H9 (cell line): ENCODE measurements around the gene GABBR2. TPM values are rescaled to one million over a fixed set of nuclear protein-coding genes. Genes with fewer than 3 reads are reported as not detected.

ENCODE experiments used
- DNase-seq: peaks from one replicate; pipeline ENCODE4 v3.0.0-alpha.2; 2017
- H2AFZ ChIP-seq: one replicate; pipeline ENCODE4 v1.6.1; 2013; ENCODE audit warnings: mild to moderate bottlenecking, low read length, control low read depth, moderate library complexity
- H2AK5ac ChIP-seq: 2 replicates; pipeline ENCODE4 v1.6.1; 2013; ENCODE audit warnings: low read length, control low read depth, mixed read lengths; ENCODE audit not compliant: insufficient read length
- H2BK120ac ChIP-seq: one replicate; pipeline ENCODE4 v1.6.1; 2013; ENCODE audit warnings: low read depth, mild to moderate bottlenecking, low read length, control low read depth, inconsistent platforms; ENCODE audit not compliant: poor library complexity, severe bottlenecking
- H2BK12ac ChIP-seq: 2 replicates; pipeline ENCODE4 v1.6.1; 2013; ENCODE audit warnings: low read length, control low read depth, mixed read lengths, low read depth; ENCODE audit not compliant: insufficient read length
- H2BK15ac ChIP-seq: 2 replicates; pipeline ENCODE4 v1.6.1; 2013; ENCODE audit warnings: low read depth, low read length, control low read depth
- H2BK20ac ChIP-seq: one replicate; pipeline ENCODE4 v1.6.1; 2013; ENCODE audit warnings: low read depth, mild to moderate bottlenecking, low read length, control low read depth, inconsistent platforms; ENCODE audit not compliant: poor library complexity, severe bottlenecking
- H2BK5ac ChIP-seq: 2 replicates; pipeline ENCODE4 v1.6.1; 2013; ENCODE audit warnings: low read length, control low read depth, mixed read lengths; ENCODE audit not compliant: insufficient read length
- H3K14ac ChIP-seq: 2 replicates; pipeline ENCODE4 v1.6.1; 2013; ENCODE audit warnings: low read length, control low read depth; ENCODE audit not compliant: insufficient read depth
- H3K18ac ChIP-seq: 2 replicates; pipeline ENCODE4 v1.6.1; 2013; ENCODE audit warnings: low read depth, mild to moderate bottlenecking, mixed read lengths, low read length, control low read depth; ENCODE audit not compliant: insufficient read length
- H3K23ac ChIP-seq: 2 replicates; pipeline ENCODE4 v1.6.1; 2013; ENCODE audit warnings: low read length, control low read depth, mixed read lengths, low read depth; ENCODE audit not compliant: insufficient read length
- H3K23me2 ChIP-seq: 2 replicates; pipeline ENCODE4 v1.6.1; 2013; ENCODE audit warnings: low read depth, mild to moderate bottlenecking, mixed read lengths, low read length, control low read depth; ENCODE audit not compliant: insufficient read length, poor library complexity, severe bottlenecking
- H3K27ac ChIP-seq: 2 replicates; pipeline ENCODE4 v1.5.1; 2013; ENCODE audit warnings: low read length, control low read depth, mixed read lengths, low read depth; ENCODE audit not compliant: insufficient read length
- H3K27me3 ChIP-seq: 2 replicates; pipeline ENCODE4 v1.6.1; 2013; ENCODE audit warnings: low read length, control low read depth, inconsistent platforms; ENCODE audit not compliant: insufficient read depth
- H3K4ac ChIP-seq: 2 replicates; pipeline ENCODE4 v1.6.1; 2013; ENCODE audit warnings: low read depth, mild to moderate bottlenecking, control low read depth, inconsistent platforms, low read length, moderate library complexity
- H3K4me1 ChIP-seq: 2 replicates; pipeline ENCODE4 v1.6.1; 2013; ENCODE audit warnings: low read length, control low read depth, inconsistent platforms; ENCODE audit not compliant: insufficient read depth
- H3K4me2 ChIP-seq: 2 replicates; pipeline ENCODE4 v1.6.1; 2013; ENCODE audit warnings: low read length, control low read depth, mixed read lengths; ENCODE audit not compliant: insufficient read length, insufficient read depth
- H3K56ac ChIP-seq: 2 replicates; pipeline ENCODE4 v1.6.1; 2013; ENCODE audit warnings: low read depth, mild to moderate bottlenecking, mixed read lengths, low read length, control low read depth; ENCODE audit not compliant: insufficient read length
- H3K79me1 ChIP-seq: 2 replicates; pipeline ENCODE4 v1.6.1; 2013; ENCODE audit warnings: low read depth, mild to moderate bottlenecking, moderate library complexity, low read length, control low read depth, inconsistent platforms; ENCODE audit not compliant: insufficient read depth, poor library complexity, severe bottlenecking
- H3K79me2 ChIP-seq: 2 replicates; pipeline ENCODE4 v1.6.1; 2013; ENCODE audit warnings: low read length, control low read depth, inconsistent platforms; ENCODE audit not compliant: insufficient read depth
- H3K9ac ChIP-seq: 2 replicates; pipeline ENCODE4 v1.6.1; 2013; ENCODE audit warnings: low read length, control low read depth, mixed read lengths; ENCODE audit not compliant: insufficient read length; ENCODE audit errors: extremely low read depth
- H3K9me3 ChIP-seq: one replicate; pipeline ENCODE4 v1.6.1; 2013; ENCODE audit warnings: low read depth, low read length, inconsistent platforms; ENCODE audit not compliant: control insufficient read depth
- H3T11ph ChIP-seq: one replicate; pipeline ENCODE4 v1.6.1; 2013; ENCODE audit warnings: mild to moderate bottlenecking, low read length, control low read depth, inconsistent platforms
- H4K20me1 ChIP-seq: one replicate; pipeline ENCODE4 v1.6.1; 2013; ENCODE audit not compliant: control insufficient read depth, insufficient read length, insufficient read depth
- H4K5ac ChIP-seq: 2 replicates; pipeline ENCODE4 v1.6.1; 2013; ENCODE audit warnings: low read depth, mild to moderate bottlenecking, mixed read lengths, low read length, control low read depth; ENCODE audit not compliant: insufficient read length
- H4K8ac ChIP-seq: replicated peaks from 2 replicates; pipeline ENCODE4 v1.6.1; 2013; ENCODE audit warnings: low read length, control low read depth, mixed read lengths, low read depth; ENCODE audit not compliant: insufficient read length
- H4K91ac ChIP-seq: 2 replicates; pipeline ENCODE4 v1.6.1; 2013; ENCODE audit warnings: low read depth, mild to moderate bottlenecking, moderate library complexity, mixed read lengths, low read length, control low read depth; ENCODE audit not compliant: insufficient read length
- H3K27ac Mint-ChIP-seq, 3 experiments: 2 replicates in 2 of 3; 3 replicates in 1 of 3; pipeline ENCODE4 v1.8.0; 2020 to 2021; ENCODE audit warnings: mixed read lengths in 3 of 3, mild to moderate bottlenecking in 1 of 3, moderate library complexity in 1 of 3
- H3K27me3 Mint-ChIP-seq: 2 replicates; pipeline ENCODE4 v1.8.0; 2021; ENCODE audit warnings: low read depth, mild to moderate bottlenecking, moderate library complexity, mixed read lengths
- H3K36me3 Mint-ChIP-seq, 3 experiments: 2 replicates in 2 of 3; 3 replicates in 1 of 3; pipeline ENCODE4 v1.8.0; 2020 to 2021; ENCODE audit warnings: low read depth in 3 of 3, mixed read lengths in 3 of 3; ENCODE audit not compliant: insufficient read depth in 1 of 3
- H3K4me1 Mint-ChIP-seq, 2 experiments: 2 replicates each; pipeline ENCODE4 v1.8.0; 2020; ENCODE audit warnings: mixed read lengths in 2 of 2
- H3K4me3 Mint-ChIP-seq, 2 experiments: 2 replicates in 1 of 2; 3 replicates in 1 of 2; pipeline ENCODE4 v1.8.0; 2020 to 2021; ENCODE audit warnings: mild to moderate bottlenecking in 2 of 2, mixed read lengths in 2 of 2, moderate library complexity in 1 of 2
- H3K9me3 Mint-ChIP-seq, 2 experiments: 2 replicates in 1 of 2; 3 replicates in 1 of 2; pipeline ENCODE4 v1.8.0; 2020; ENCODE audit warnings: mild to moderate bottlenecking in 2 of 2, mixed read lengths in 2 of 2, moderate library complexity in 1 of 2
- WGBS: extraction: QIAGEN DNeasy Blood & Tissue Kit; methylation state at CpG from one replicate; pipeline ENCODE4 v1.1.7; 2013; ENCODE audit warnings: missing lambda C conversion rate, low lambda C conversion rate, mixed read lengths; ENCODE audit not compliant: insufficient read length; ENCODE audit errors: extremely low coverage; 5-methylcytosine and 5-hydroxymethylcytosine counted together
- total RNA-seq: library from RNA; stranded (reverse); gene quantifications from 2 replicates; pipeline ENCODE4 v1.2.1, GENCODE V29; 2021
- TF ChIP-seq, protein P1 (sequence below): fragments of 200-600 bp; sonication (generic); conservative IDR thresholded peaks from 3 replicates; pipeline ENCODE4 v1.8.0; 2021; ENCODE audit warnings: antibody characterized with exemption, mild to moderate bottlenecking

The GABBR2 gene
- total RNA-seq, 1 experiment from 2014 or later, result 0.66 TPM

DNA sequence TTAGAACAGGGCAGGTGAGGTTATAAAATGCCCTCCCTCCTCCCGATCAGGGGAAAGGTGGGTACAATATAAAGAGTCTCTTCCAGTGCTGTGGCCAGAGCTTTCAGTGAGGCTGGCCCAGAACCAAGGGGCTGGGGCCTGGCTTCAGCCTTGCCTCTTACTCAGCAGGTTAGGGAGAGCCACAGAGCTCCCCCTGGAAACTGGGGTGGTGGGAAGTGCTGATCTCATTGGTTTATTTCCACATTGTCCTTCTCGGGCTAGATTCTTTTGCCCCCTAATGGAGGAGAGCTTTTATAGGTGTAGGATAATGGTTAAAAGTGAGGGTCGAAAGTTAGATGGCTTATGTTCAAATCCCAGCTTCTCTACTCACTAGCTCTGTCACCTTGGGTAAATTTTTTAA is 266.6 kb downstream of the GABBR2 start:
- Histone ChIP-seq H2AFZ (no peak overlapping the region), H3T11ph (no peak overlapping the region), H3K9me3 (no peaks in the 10 kb centered on the region), H3K56ac (no peak overlapping the region), H2BK5ac (no peak overlapping the region), H3K4me1 (no peaks in the 10 kb centered on the region), H4K20me1 (no peaks in the 10 kb centered on the region), H3K23ac (no peak overlapping the region), H2BK15ac (no peak overlapping the region), H2BK120ac (no peak overlapping the region), H3K79me1 (no peaks in the 10 kb centered on the region), H2BK20ac (no peak overlapping the region), H3K9ac (no peak overlapping the region), H3K14ac (no peak overlapping the region), H4K5ac (no peak overlapping the region), H2AK5ac (no peak overlapping the region), H3K27ac (no peak overlapping the region), H4K91ac (no peak overlapping the region), H3K4ac (no peak overlapping the region), H3K23me2 (no peaks in the 10 kb centered on the region), H2BK12ac (no peak overlapping the region), H3K18ac (no peak overlapping the region), H4K8ac (no peak overlapping the region), H3K4me2 (no peak overlapping the region), H3K79me2 (no peaks in the 10 kb centered on the region), H3K27me3 (no peaks in the 10 kb centered on the region)
- TF ChIP-seq, protein P1, sequence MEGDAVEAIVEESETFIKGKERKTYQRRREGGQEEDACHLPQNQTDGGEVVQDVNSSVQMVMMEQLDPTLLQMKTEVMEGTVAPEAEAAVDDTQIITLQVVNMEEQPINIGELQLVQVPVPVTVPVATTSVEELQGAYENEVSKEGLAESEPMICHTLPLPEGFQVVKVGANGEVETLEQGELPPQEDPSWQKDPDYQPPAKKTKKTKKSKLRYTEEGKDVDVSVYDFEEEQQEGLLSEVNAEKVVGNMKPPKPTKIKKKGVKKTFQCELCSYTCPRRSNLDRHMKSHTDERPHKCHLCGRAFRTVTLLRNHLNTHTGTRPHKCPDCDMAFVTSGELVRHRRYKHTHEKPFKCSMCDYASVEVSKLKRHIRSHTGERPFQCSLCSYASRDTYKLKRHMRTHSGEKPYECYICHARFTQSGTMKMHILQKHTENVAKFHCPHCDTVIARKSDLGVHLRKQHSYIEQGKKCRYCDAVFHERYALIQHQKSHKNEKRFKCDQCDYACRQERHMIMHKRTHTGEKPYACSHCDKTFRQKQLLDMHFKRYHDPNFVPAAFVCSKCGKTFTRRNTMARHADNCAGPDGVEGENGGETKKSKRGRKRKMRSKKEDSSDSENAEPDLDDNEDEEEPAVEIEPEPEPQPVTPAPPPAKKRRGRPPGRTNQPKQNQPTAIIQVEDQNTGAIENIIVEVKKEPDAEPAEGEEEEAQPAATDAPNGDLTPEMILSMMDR, result no peak
- DNase-seq, result peak; percentile 46
- Mint-ChIP-seq H3K9me3 (no peaks in the 10 kb centered on the region), H3K36me3 (no peaks in the 10 kb centered on the region), H3K27ac (no peak overlapping the region), H3K4me1 (peaks cover 6 to 10% of the 10 kb centered on the region in 2 experiments), H3K4me3 (no peak overlapping the region), H3K27me3 (peaks cover 4% of the 10 kb centered on the region)
- no CpG with 5 or more reads among the region's 3 CpGs for WGBS
